Measurements from ENCODE around the gene DOLK. TPM values are rescaled to one million over a fixed set of nuclear protein-coding genes. Genes with fewer than 3 reads are reported as not detected.
"Not testable (repeated sequence)": the region's sequence is repeated elsewhere in the genome, so short reads cannot be mapped to it uniquely, and the experiment has no call there.

Gene DOLK
- total and polyA plus RNA-seq, 4 donors = 17.8 to 22.8 (median 21.1) TPM

DNA sequence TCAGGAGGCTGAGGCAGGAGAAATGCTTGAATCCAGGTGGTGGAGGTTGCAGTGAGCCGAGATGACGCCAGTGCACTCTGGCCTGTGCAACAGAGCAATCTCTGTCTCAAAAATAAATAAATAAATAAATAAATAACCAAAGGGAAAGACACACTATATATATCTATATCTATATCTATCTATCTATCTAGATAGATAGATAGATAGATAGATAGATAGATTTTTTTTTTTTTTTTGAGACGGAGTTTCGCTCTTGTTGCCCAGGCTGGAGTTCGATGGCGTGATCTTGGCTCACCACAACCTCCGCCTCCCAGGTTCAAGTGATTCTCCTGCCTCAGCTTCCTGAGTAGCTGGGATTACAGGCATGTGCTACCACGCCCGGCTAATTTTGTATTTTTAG lies 14.0 kb upstream of the DOLK start:
- not testable (repeated sequence) for H3K4me1 ChIP-seq (ENCODE audit: control insufficient read depth, insufficient read depth, low read length); H3K27me3 ChIP-seq (ENCODE audit: control insufficient read depth, insufficient read depth, low read length); H3K4me3 ChIP-seq (ENCODE audit: low read depth, low read length); H3K27ac ChIP-seq (ENCODE audit: low read depth, low read length); DNase-seq (ENCODE audit: low read depth in 4 of 6, low spot score in 6 of 6); H3K9me3 ChIP-seq (ENCODE audit: control insufficient read depth, insufficient read depth, low read length)
- H3K36me3 ChIP-seq (ENCODE audit: control insufficient read depth, insufficient read depth, low read length) = peaks cover 63% of the 10 kb centered on the region
- 100% methylated on average over 5 of the region's 9 CpGs for WGBS (ENCODE audit: insufficient coverage)

DNA sequence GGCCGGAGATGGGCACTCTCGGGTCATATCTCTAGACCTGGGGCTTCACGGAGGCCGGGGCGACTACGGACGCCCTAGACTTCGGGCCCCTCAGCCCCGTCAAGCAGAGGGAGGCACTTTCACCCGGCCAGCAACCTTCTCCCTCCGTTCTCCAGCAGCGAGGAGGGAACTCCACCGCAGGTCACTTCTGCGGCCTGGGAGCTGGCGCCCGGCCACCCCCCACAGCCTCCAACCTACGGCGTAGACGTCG lies 201 bp downstream of the DOLK start:
- Histone ChIP-seq H3K4me1 (ENCODE audit: control insufficient read depth, insufficient read depth, low read length) (peaks cover 34% of the 10 kb centered on the region), H3K27ac (ENCODE audit: low read depth, low read length) (peak overlapping the region; percentile 90), H3K27me3 (ENCODE audit: control insufficient read depth, insufficient read depth, low read length) (no peaks in the 10 kb centered on the region), H3K36me3 (ENCODE audit: control insufficient read depth, insufficient read depth, low read length) (peaks cover 50% of the 10 kb centered on the region), H3K9me3 (ENCODE audit: control insufficient read depth, insufficient read depth, low read length) (no peaks in the 10 kb centered on the region), H3K4me3 (ENCODE audit: low read depth, low read length) (peak overlapping the region; percentile 89)
- 0% methylated on average over 20 of the region's 20 CpGs for WGBS (ENCODE audit: insufficient coverage)
- peak in 1 of 6 donors; percentile 26 for DNase-seq (ENCODE audit: low read depth in 4 of 6, low spot score in 6 of 6)

DNA sequence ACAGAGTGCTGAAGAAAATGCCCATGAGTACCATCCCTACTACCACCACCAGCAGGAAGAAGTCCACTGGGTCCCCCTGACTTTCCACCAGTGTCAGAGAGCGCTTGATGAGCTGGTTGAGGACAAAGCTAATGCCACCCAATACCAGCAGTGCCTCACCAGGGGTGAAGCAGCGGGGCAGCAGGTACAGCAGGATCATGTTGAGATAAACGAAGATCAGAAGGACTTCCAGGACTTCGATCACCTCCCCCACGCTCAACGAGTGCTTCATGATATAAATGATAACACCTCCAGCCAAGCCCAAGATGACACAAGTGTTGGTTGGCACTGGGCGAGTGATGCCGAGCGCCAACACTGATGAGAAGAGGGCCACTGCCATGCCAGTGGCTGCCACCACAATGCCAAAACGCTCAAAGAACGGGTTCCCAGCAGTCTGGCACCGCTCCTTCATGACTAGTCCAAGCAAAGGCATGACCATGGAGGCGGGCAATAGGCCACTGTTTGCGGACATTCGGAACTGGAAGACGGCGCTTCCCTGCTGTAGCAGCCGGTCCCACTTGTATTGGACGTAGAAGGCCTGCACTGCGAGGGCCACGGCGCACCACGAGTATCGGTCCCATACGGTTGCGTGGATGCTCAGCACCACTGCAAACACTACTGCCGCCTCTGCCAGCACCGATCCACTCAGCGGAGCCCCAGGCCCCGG lies 679 bp downstream of the DOLK start:
- 16% methylated on average over 26 of the region's 30 CpGs for WGBS (ENCODE audit: insufficient coverage)
- H3K4me3 ChIP-seq (ENCODE audit: low read depth, low read length) = peak overlapping the region; percentile 89
- peak overlapping the region; percentile 90 for H3K27ac ChIP-seq (ENCODE audit: low read depth, low read length)
- H3K9me3 ChIP-seq (ENCODE audit: control insufficient read depth, insufficient read depth, low read length) = no peaks in the 10 kb centered on the region
- peaks cover 37% of the 10 kb centered on the region for H3K4me1 ChIP-seq (ENCODE audit: control insufficient read depth, insufficient read depth, low read length)
- DNase-seq (ENCODE audit: low read depth in 4 of 6, low spot score in 6 of 6) = no peak
- H3K36me3 ChIP-seq (ENCODE audit: control insufficient read depth, insufficient read depth, low read length) = peaks cover 52% of the 10 kb centered on the region
- H3K27me3 ChIP-seq (ENCODE audit: control insufficient read depth, insufficient read depth, low read length) = no peaks in the 10 kb centered on the region

DNA sequence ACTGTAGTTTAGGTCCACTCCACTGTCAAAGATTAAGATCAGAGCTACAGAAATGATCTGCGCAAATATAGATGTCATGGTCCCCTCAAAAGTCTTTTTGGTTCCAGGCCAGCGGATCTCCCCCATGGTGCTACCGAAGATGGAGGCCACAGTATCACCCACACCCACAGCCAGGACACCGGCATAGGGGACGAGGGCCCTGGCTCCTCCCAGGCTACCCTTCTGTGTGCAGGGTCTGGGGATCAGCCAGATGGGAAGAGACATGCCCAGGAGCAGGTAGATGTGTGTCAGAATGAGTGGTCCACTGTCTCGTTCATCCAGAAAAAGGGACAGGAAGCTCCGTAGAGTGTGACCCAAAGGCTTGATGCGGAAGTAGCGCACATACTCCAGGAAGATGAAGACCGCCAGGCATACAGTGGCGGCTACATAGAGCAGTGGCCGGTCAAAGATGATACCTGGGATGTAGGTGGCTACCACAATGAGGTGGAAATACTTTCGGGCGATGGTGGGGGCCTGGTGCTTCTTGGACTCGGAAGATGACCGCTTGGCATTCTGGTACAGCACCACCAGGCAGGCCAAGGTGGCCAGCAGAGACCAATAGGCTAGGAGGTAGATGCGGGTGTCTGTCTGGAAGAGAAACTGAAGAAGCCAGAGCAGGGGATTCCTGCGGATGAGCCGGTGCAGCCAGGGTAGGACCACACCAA lies 1.5 kb downstream of the DOLK start:
- H3K9me3 ChIP-seq (ENCODE audit: control insufficient read depth, insufficient read depth, low read length) = no peaks in the 10 kb centered on the region
- WGBS (ENCODE audit: insufficient coverage) = 98% methylated on average over 17 of the region's 19 CpGs
- peaks cover 53% of the 10 kb centered on the region for H3K36me3 ChIP-seq (ENCODE audit: control insufficient read depth, insufficient read depth, low read length)
- no peak overlapping the region for H3K4me3 ChIP-seq (ENCODE audit: low read depth, low read length)
- no peaks in the 10 kb centered on the region for H3K27me3 ChIP-seq (ENCODE audit: control insufficient read depth, insufficient read depth, low read length)
- H3K4me1 ChIP-seq (ENCODE audit: control insufficient read depth, insufficient read depth, low read length) = peaks cover 45% of the 10 kb centered on the region
- no peak for DNase-seq (ENCODE audit: low read depth in 4 of 6, low spot score in 6 of 6)
- no peak overlapping the region for H3K27ac ChIP-seq (ENCODE audit: low read depth, low read length)

DNA sequence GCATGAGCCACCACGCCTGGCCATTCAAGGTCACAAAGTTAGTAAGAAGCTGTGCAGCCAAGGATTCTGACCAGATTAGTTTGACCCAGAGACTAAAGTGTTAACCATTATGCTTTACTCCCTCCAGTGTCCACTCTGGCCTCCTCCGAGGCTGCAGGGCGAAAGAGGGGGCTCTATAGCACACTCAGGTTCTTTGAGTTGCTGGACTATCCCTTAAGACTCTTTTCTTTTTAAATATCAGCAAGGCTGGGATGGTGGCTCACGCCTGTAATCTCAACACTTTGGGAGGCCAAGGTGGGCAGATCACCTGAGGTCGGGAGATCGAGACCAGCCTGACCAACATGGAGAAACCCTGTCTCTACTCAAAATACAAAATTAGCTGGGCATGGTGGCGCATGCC lies 2.4 kb downstream of the DOLK start:
- H3K4me3 ChIP-seq (ENCODE audit: low read depth, low read length); H3K27ac ChIP-seq (ENCODE audit: low read depth, low read length); H3K27me3 ChIP-seq (ENCODE audit: control insufficient read depth, insufficient read depth, low read length); DNase-seq (ENCODE audit: low read depth in 4 of 6, low spot score in 6 of 6); H3K9me3 ChIP-seq (ENCODE audit: control insufficient read depth, insufficient read depth, low read length): not testable (repeated sequence)
- peaks cover 51% of the 10 kb centered on the region for H3K36me3 ChIP-seq (ENCODE audit: control insufficient read depth, insufficient read depth, low read length)
- H3K4me1 ChIP-seq (ENCODE audit: control insufficient read depth, insufficient read depth, low read length) = peaks cover 54% of the 10 kb centered on the region
- 93% methylated on average over 6 of the region's 7 CpGs for WGBS (ENCODE audit: insufficient coverage)

DNA sequence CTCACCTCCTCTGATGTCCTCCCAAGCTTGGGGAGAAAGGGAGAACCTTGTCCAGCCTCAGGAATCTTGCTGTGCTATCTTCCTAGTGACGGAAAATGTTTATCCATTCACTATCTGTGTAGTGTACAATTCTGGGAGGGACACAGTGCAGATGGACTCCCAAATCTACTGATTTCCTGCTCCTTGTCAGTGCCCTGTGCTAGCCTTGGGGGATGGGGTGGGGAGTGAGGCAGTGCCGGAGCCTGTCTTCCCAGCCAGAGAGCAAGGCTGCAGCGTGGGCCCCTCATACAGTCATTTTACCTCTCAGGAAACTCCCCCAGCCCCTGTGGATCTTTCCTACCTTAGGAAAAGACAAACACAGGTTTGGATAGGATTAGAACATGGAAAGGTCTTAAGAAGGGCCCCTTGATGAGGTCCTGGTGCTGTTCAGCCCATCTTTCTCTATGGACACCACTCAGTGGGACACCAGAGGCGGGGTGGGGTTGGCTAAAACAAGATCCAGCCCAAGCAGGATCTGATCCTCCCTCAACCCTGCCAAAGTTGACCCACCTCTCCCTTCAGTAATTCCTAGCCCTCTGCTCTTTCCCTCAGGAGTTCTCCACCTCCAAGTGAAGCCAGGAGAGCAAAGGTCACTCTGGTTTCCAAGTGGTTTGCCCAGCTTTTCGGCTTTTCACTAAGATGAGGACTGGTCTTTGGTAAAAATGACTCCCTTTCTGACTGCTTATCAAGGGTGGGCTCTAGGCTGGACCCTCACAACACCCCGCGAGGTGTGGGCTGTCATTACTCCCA lies 3.4 kb downstream of the DOLK start:
- Histone ChIP-seq H3K36me3 (ENCODE audit: control insufficient read depth, insufficient read depth, low read length) (peaks cover 46% of the 10 kb centered on the region), H3K4me3 (ENCODE audit: low read depth, low read length) (no peak overlapping the region), H3K9me3 (ENCODE audit: control insufficient read depth, insufficient read depth, low read length) (no peaks in the 10 kb centered on the region), H3K27ac (ENCODE audit: low read depth, low read length) (peak overlapping the region; percentile 33), H3K4me1 (ENCODE audit: control insufficient read depth, insufficient read depth, low read length) (peaks cover 54% of the 10 kb centered on the region), H3K27me3 (ENCODE audit: control insufficient read depth, insufficient read depth, low read length) (no peaks in the 10 kb centered on the region)
- DNase-seq (ENCODE audit: low read depth in 4 of 6, low spot score in 6 of 6) = no peak
- 100% methylated on average over 3 of the region's 7 CpGs for WGBS (ENCODE audit: insufficient coverage)

DNA sequence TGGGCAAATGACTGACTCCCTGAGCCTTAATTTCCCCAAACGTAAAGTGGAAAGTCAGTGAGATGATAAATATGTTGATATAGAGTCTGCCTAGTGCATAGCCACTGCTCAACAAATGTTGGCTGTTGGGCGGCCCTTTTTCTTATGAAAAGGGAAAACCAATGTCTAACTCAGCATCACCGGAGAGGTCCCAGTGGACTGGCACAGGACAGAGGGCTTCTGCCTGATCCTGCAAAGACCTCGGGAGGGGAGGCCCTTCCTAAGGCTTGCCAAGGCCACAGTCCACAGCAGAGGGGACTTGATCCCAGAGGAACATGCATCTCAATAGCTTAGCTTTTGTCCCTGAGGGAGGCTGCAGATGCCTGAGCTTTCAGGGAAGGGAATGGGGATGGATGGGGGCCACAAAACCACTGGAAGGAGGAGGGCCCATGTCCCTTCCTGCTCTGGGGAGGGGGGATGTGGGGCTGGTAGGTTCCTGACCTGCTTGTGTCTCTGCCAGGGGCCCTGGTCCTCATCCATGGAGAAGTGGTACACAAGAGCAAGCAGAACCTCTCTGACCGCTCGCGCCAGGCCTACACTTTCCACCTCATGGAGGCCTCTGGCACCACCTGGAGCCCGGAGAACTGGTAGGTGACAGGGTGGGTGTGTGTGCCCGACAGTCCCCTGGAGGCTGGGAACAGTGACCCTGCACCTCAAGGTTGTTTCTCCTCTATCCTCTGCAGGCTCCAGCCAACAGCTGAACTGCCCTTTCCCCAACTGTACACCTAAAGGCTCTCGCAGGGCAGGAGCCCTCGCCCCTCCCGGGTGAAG lies 6.3 kb downstream of the DOLK start:
- H3K27ac ChIP-seq (ENCODE audit: low read depth, low read length) = peak overlapping the region; percentile 54
- no peaks in the 10 kb centered on the region for H3K27me3 ChIP-seq (ENCODE audit: control insufficient read depth, insufficient read depth, low read length)
- H3K36me3 ChIP-seq (ENCODE audit: control insufficient read depth, insufficient read depth, low read length) = peaks cover 46% of the 10 kb centered on the region
- H3K9me3 ChIP-seq (ENCODE audit: control insufficient read depth, insufficient read depth, low read length) = no peaks in the 10 kb centered on the region
- 82% methylated on average over 7 of the region's 12 CpGs for WGBS (ENCODE audit: insufficient coverage)
- no peak for DNase-seq (ENCODE audit: low read depth in 4 of 6, low spot score in 6 of 6)
- peaks cover 31% of the 10 kb centered on the region for H3K4me1 ChIP-seq (ENCODE audit: control insufficient read depth, insufficient read depth, low read length)
- no peak overlapping the region for H3K4me3 ChIP-seq (ENCODE audit: low read depth, low read length)

DNA sequence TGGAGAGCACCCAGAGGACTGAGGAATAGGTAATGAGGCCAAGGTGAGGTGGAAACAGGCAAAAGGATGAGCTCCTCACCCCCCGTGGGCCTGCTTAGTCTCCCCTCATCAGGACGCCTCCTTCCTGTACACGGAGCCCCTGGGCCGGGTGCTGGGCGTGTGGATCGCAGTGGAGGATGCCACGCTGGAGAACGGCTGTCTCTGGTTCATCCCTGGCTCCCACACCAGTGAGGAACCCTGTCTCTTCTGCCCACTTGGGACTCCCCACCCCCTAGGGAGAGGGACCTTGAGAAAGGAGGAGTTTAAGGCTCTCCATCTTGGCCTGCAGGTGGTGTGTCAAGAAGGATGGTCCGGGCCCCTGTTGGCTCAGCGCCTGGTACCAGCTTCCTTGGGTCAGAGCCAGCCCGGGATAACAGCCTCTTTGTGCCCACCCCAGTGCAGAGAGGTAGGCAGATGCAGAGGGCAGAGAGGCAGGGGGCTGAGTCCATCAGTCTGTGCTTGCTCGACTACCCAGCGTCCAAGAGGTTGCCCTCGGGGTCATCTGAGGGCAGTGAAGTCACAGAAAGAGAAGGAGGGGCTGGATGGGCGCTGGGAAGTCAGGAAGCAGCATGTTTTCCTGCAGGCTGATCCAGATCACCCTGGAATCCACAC lies 7.0 kb downstream of the DOLK start:
- Histone ChIP-seq H3K9me3 (ENCODE audit: control insufficient read depth, insufficient read depth, low read length) (no peaks in the 10 kb centered on the region), H3K4me3 (ENCODE audit: low read depth, low read length) (no peak overlapping the region), H3K36me3 (ENCODE audit: control insufficient read depth, insufficient read depth, low read length) (peaks cover 41% of the 10 kb centered on the region), H3K27me3 (ENCODE audit: control insufficient read depth, insufficient read depth, low read length) (no peaks in the 10 kb centered on the region), H3K27ac (ENCODE audit: low read depth, low read length) (peak overlapping the region; percentile 54), H3K4me1 (ENCODE audit: control insufficient read depth, insufficient read depth, low read length) (peaks cover 27% of the 10 kb centered on the region)
- WGBS (ENCODE audit: insufficient coverage) = 43% methylated on average over 10 of the region's 15 CpGs
- peak in 3 of 6 donors; percentile 39 to 74 (median 68) for DNase-seq (ENCODE audit: low read depth in 4 of 6, low spot score in 6 of 6)

All from spinal cord (tissue), 10 donors.